ENCODE measurements around the gene BATF.

The BATF gene

GRCh38 chr14:75489480-75489837 lies 32.8 kb upstream of the BATF start:
- Histone ChIP-seq H3K27me3 (ENCODE audit: control insufficient read depth in 2 of 2, insufficient read depth in 2 of 2, low read length in 2 of 2) (no peaks in the 10 kb centered on the region), H3K4me1 (ENCODE audit: control insufficient read depth in 2 of 2, insufficient read depth in 2 of 2, low read length in 2 of 2) (peaks cover 0 to 3% of the 10 kb centered on the region in 2 donors), H3K9me3 (ENCODE audit: control insufficient read depth in 2 of 2, low read length in 2 of 2) (no peaks in the 10 kb centered on the region), H3K27ac (ENCODE audit: low read depth in 2 of 2, low read length in 2 of 2) (no peak overlapping the region), H3K36me3 (ENCODE audit: control insufficient read depth in 2 of 2, insufficient read depth in 2 of 2, low read length in 2 of 2) (no peaks in the 10 kb centered on the region), H3K4me3 (ENCODE audit: low read length in 2 of 2) (no peak overlapping the region), H3K9ac (ENCODE audit: low read depth in 1 of 2, low read length in 2 of 2) (no peak overlapping the region)

- peaks cover 0 to 3% of the 10 kb centered on the region in 2 donors for H3K4me1 ChIP-seq (ENCODE audit: control insufficient read depth in 2 of 2, insufficient read depth in 2 of 2, low read length in 2 of 2)
- no peak overlapping the region for H3K9ac ChIP-seq (ENCODE audit: low read depth in 1 of 2, low read length in 2 of 2)
- H3K27ac ChIP-seq (ENCODE audit: low read depth in 2 of 2, low read length in 2 of 2) = no peak overlapping the region
- H3K9me3 ChIP-seq (ENCODE audit: control insufficient read depth in 2 of 2, low read length in 2 of 2) = no peaks in the 10 kb centered on the region
- no peaks in the 10 kb centered on the region for H3K27me3 ChIP-seq (ENCODE audit: control insufficient read depth in 2 of 2, insufficient read depth in 2 of 2, low read length in 2 of 2)
- H3K4me3 ChIP-seq (ENCODE audit: low read length in 2 of 2) = no peak overlapping the region
- H3K36me3 ChIP-seq (ENCODE audit: control insufficient read depth in 2 of 2, insufficient read depth in 2 of 2, low read length in 2 of 2) = no peaks in the 10 kb centered on the region
Observed at GRCh38 chr14:75491376-75491978, 30.8 kb upstream of the BATF start.

- H3K27me3 ChIP-seq (ENCODE audit: control insufficient read depth in 2 of 2, insufficient read depth in 2 of 2, low read length in 2 of 2) = no peaks in the 10 kb centered on the region
- H3K4me3 ChIP-seq (ENCODE audit: low read length in 2 of 2) = no peak overlapping the region
- no peaks in the 10 kb centered on the region for H3K36me3 ChIP-seq (ENCODE audit: control insufficient read depth in 2 of 2, insufficient read depth in 2 of 2, low read length in 2 of 2)
- no peaks in the 10 kb centered on the region for H3K9me3 ChIP-seq (ENCODE audit: control insufficient read depth in 2 of 2, low read length in 2 of 2)
- H3K4me1 ChIP-seq (ENCODE audit: control insufficient read depth in 2 of 2, insufficient read depth in 2 of 2, low read length in 2 of 2) = peaks cover 0 to 3% of the 10 kb centered on the region in 2 donors
- H3K27ac ChIP-seq (ENCODE audit: low read depth in 2 of 2, low read length in 2 of 2) = no peak overlapping the region
- H3K9ac ChIP-seq (ENCODE audit: low read depth in 1 of 2, low read length in 2 of 2) = no peak overlapping the region
Observed at GRCh38 chr14:75492832-75493591, 29.3 kb upstream of the BATF start.

- no peaks in the 10 kb centered on the region for H3K9me3 ChIP-seq (ENCODE audit: control insufficient read depth in 2 of 2, low read length in 2 of 2)
- no peaks in the 10 kb centered on the region for H3K36me3 ChIP-seq (ENCODE audit: control insufficient read depth in 2 of 2, insufficient read depth in 2 of 2, low read length in 2 of 2)
- H3K9ac ChIP-seq (ENCODE audit: low read depth in 1 of 2, low read length in 2 of 2) = no peak overlapping the region
- H3K27ac ChIP-seq (ENCODE audit: low read depth in 2 of 2, low read length in 2 of 2) = no peak overlapping the region
- H3K4me1 ChIP-seq (ENCODE audit: control insufficient read depth in 2 of 2, insufficient read depth in 2 of 2, low read length in 2 of 2) = peaks cover 0 to 1% of the 10 kb centered on the region in 2 donors
- H3K4me3 ChIP-seq (ENCODE audit: low read length in 2 of 2) = no peak overlapping the region
- H3K27me3 ChIP-seq (ENCODE audit: control insufficient read depth in 2 of 2, insufficient read depth in 2 of 2, low read length in 2 of 2) = no peaks in the 10 kb centered on the region
Observed at GRCh38 chr14:75493592-75494087, 28.6 kb upstream of the BATF start.

- H3K27me3 ChIP-seq (ENCODE audit: control insufficient read depth in 2 of 2, insufficient read depth in 2 of 2, low read length in 2 of 2) = no peaks in the 10 kb centered on the region
- no peak overlapping the region for H3K4me3 ChIP-seq (ENCODE audit: low read length in 2 of 2)
- no peak overlapping the region for H3K27ac ChIP-seq (ENCODE audit: low read depth in 2 of 2, low read length in 2 of 2)
Observed at GRCh38 chr14:75494896-75495295, 27.4 kb upstream of the BATF start.

GRCh38 chr14:75495399-75495798 lies 26.9 kb upstream of the BATF start:
- Histone ChIP-seq H3K9me3 (ENCODE audit: control insufficient read depth in 2 of 2, low read length in 2 of 2) (no peaks in the 10 kb centered on the region), H3K4me1 (ENCODE audit: control insufficient read depth in 2 of 2, insufficient read depth in 2 of 2, low read length in 2 of 2) (no peaks in the 10 kb centered on the region), H3K9ac (ENCODE audit: low read depth in 1 of 2, low read length in 2 of 2) (no peak overlapping the region), H3K27ac (ENCODE audit: low read depth in 2 of 2, low read length in 2 of 2) (no peak overlapping the region), H3K27me3 (ENCODE audit: control insufficient read depth in 2 of 2, insufficient read depth in 2 of 2, low read length in 2 of 2) (no peaks in the 10 kb centered on the region), H3K4me3 (ENCODE audit: low read length in 2 of 2) (no peak overlapping the region), H3K36me3 (ENCODE audit: control insufficient read depth in 2 of 2, insufficient read depth in 2 of 2, low read length in 2 of 2) (no peaks in the 10 kb centered on the region)

More at GRCh38 chr14:75494896-75495295, 27.4 kb upstream of the BATF start:
- no peak overlapping the region for H3K9ac ChIP-seq (ENCODE audit: low read depth in 1 of 2, low read length in 2 of 2)
- no peaks in the 10 kb centered on the region for H3K4me1 ChIP-seq (ENCODE audit: control insufficient read depth in 2 of 2, insufficient read depth in 2 of 2, low read length in 2 of 2)
- no peaks in the 10 kb centered on the region for H3K9me3 ChIP-seq (ENCODE audit: control insufficient read depth in 2 of 2, low read length in 2 of 2)
- no peaks in the 10 kb centered on the region for H3K36me3 ChIP-seq (ENCODE audit: control insufficient read depth in 2 of 2, insufficient read depth in 2 of 2, low read length in 2 of 2)

- no peaks in the 10 kb centered on the region for H3K27me3 ChIP-seq (ENCODE audit: control insufficient read depth in 2 of 2, insufficient read depth in 2 of 2, low read length in 2 of 2)
Observed at GRCh38 chr14:75495882-75496281, 26.4 kb upstream of the BATF start.

GRCh38 chr14:75496755-75497154 lies 25.5 kb upstream of the BATF start:
- Histone ChIP-seq H3K9ac (ENCODE audit: low read depth in 1 of 2, low read length in 2 of 2) (no peak overlapping the region), H3K4me1 (ENCODE audit: control insufficient read depth in 2 of 2, insufficient read depth in 2 of 2, low read length in 2 of 2) (no peaks in the 10 kb centered on the region), H3K27me3 (ENCODE audit: control insufficient read depth in 2 of 2, insufficient read depth in 2 of 2, low read length in 2 of 2) (no peaks in the 10 kb centered on the region), H3K27ac (ENCODE audit: low read depth in 2 of 2, low read length in 2 of 2) (no peak overlapping the region), H3K4me3 (ENCODE audit: low read length in 2 of 2) (no peak overlapping the region), H3K36me3 (ENCODE audit: control insufficient read depth in 2 of 2, insufficient read depth in 2 of 2, low read length in 2 of 2) (no peaks in the 10 kb centered on the region), H3K9me3 (ENCODE audit: control insufficient read depth in 2 of 2, low read length in 2 of 2) (no peaks in the 10 kb centered on the region)

More at GRCh38 chr14:75495882-75496281, 26.4 kb upstream of the BATF start:
- H3K9ac ChIP-seq (ENCODE audit: low read depth in 1 of 2, low read length in 2 of 2) = no peak overlapping the region
- H3K27ac ChIP-seq (ENCODE audit: low read depth in 2 of 2, low read length in 2 of 2) = no peak overlapping the region
- no peaks in the 10 kb centered on the region for H3K4me1 ChIP-seq (ENCODE audit: control insufficient read depth in 2 of 2, insufficient read depth in 2 of 2, low read length in 2 of 2)
- H3K4me3 ChIP-seq (ENCODE audit: low read length in 2 of 2) = no peak overlapping the region
- no peaks in the 10 kb centered on the region for H3K36me3 ChIP-seq (ENCODE audit: control insufficient read depth in 2 of 2, insufficient read depth in 2 of 2, low read length in 2 of 2)
- no peaks in the 10 kb centered on the region for H3K9me3 ChIP-seq (ENCODE audit: control insufficient read depth in 2 of 2, low read length in 2 of 2)

- no peaks in the 10 kb centered on the region for H3K4me1 ChIP-seq (ENCODE audit: control insufficient read depth in 2 of 2, insufficient read depth in 2 of 2, low read length in 2 of 2)
- no peak overlapping the region for H3K9ac ChIP-seq (ENCODE audit: low read depth in 1 of 2, low read length in 2 of 2)
- H3K36me3 ChIP-seq (ENCODE audit: control insufficient read depth in 2 of 2, insufficient read depth in 2 of 2, low read length in 2 of 2) = no peaks in the 10 kb centered on the region
- H3K27ac ChIP-seq (ENCODE audit: low read depth in 2 of 2, low read length in 2 of 2) = no peak overlapping the region
- no peaks in the 10 kb centered on the region for H3K9me3 ChIP-seq (ENCODE audit: control insufficient read depth in 2 of 2, low read length in 2 of 2)
- no peaks in the 10 kb centered on the region for H3K27me3 ChIP-seq (ENCODE audit: control insufficient read depth in 2 of 2, insufficient read depth in 2 of 2, low read length in 2 of 2)
- H3K4me3 ChIP-seq (ENCODE audit: low read length in 2 of 2) = no peak overlapping the region
Observed at GRCh38 chr14:75497191-75497590, 25.1 kb upstream of the BATF start.

GRCh38 chr14:75497701-75498100 lies 24.6 kb upstream of the BATF start:
- no peaks in the 10 kb centered on the region for H3K27me3 ChIP-seq (ENCODE audit: control insufficient read depth in 2 of 2, insufficient read depth in 2 of 2, low read length in 2 of 2)
- H3K27ac ChIP-seq (ENCODE audit: low read depth in 2 of 2, low read length in 2 of 2) = no peak overlapping the region
- H3K9me3 ChIP-seq (ENCODE audit: control insufficient read depth in 2 of 2, low read length in 2 of 2) = no peaks in the 10 kb centered on the region
- H3K9ac ChIP-seq (ENCODE audit: low read depth in 1 of 2, low read length in 2 of 2) = no peak overlapping the region
- H3K4me3 ChIP-seq (ENCODE audit: low read length in 2 of 2) = no peak overlapping the region
- no peaks in the 10 kb centered on the region for H3K36me3 ChIP-seq (ENCODE audit: control insufficient read depth in 2 of 2, insufficient read depth in 2 of 2, low read length in 2 of 2)
- H3K4me1 ChIP-seq (ENCODE audit: control insufficient read depth in 2 of 2, insufficient read depth in 2 of 2, low read length in 2 of 2) = no peaks in the 10 kb centered on the region

Measured in mucosa of rectum (tissue), 2 donors.